GM12864 (cell line): Measurements from ENCODE around the gene ARVCF.

Source experiments
- DNase-seq: peaks from one replicate; pipeline ENCODE4 v3.0.0-alpha.2; 2011; ENCODE audit warnings: low read depth
- H3K4me3 ChIP-seq: 2 replicates; pipeline ENCODE4 v1.5.1; 2011; ENCODE audit warnings: mild to moderate bottlenecking, low read depth, low read length, control low read depth
- CTCF ChIP-seq: IDR thresholded peaks from 2 replicates; pipeline ENCODE4 v1.5.1; 2011; ENCODE audit warnings: low read depth, mild to moderate bottlenecking, moderate library complexity, low read length, control low read depth, inconsistent platforms; ENCODE audit errors: missing control alignments

Gene ARVCF

GRCh38 chr22:20019661-20020532 is 3.3 kb upstream of the ARVCF start:
- TF ChIP-seq CTCF = no peak
- peak overlapping the region; percentile 54 for H3K4me3 ChIP-seq
- no peak for DNase-seq

GRCh38 chr22:20018001-20018400 is 1.4 kb upstream of the ARVCF start:
- DNase-seq = no peak
- no peak overlapping the region for H3K4me3 ChIP-seq
- TF ChIP-seq CTCF = no peak

- DNase-seq = no peak
- no peak for TF ChIP-seq CTCF
- no peak overlapping the region for H3K4me3 ChIP-seq
These were observed 967 bp upstream of the ARVCF start for GRCh38 chr22:20017622-20017958.

GRCh38 chr22:20015971-20016733 is 471 bp downstream of the ARVCF start:
- no peak for DNase-seq
- TF ChIP-seq CTCF = no peak
- peak overlapping the region; percentile 64 for H3K4me3 ChIP-seq

- TF ChIP-seq CTCF = no peak
- no peak for DNase-seq
- H3K4me3 ChIP-seq = no peak overlapping the region
These were observed 1.4 kb downstream of the ARVCF start for GRCh38 chr22:20015187-20015625.

- H3K4me3 ChIP-seq = no peak overlapping the region
- no peak for DNase-seq
- no peak for TF ChIP-seq CTCF
These were observed 2.0 kb downstream of the ARVCF start for GRCh38 chr22:20014526-20015186.
